WI38 (cell line): Measurements from ENCODE around the gene MPZL2.

Source experiments
- H3K4me3 ChIP-seq: 2 replicates; pipeline ENCODE4 v1.5.1; 2011; ENCODE audit warnings: low read depth, mild to moderate bottlenecking, control low read depth, low read length
- CTCF ChIP-seq: IDR thresholded peaks from 2 replicates; pipeline ENCODE4 v1.5.1; 2012; ENCODE audit warnings: low read depth, mild to moderate bottlenecking, control low read depth, low read length

Gene MPZL2

DNA sequence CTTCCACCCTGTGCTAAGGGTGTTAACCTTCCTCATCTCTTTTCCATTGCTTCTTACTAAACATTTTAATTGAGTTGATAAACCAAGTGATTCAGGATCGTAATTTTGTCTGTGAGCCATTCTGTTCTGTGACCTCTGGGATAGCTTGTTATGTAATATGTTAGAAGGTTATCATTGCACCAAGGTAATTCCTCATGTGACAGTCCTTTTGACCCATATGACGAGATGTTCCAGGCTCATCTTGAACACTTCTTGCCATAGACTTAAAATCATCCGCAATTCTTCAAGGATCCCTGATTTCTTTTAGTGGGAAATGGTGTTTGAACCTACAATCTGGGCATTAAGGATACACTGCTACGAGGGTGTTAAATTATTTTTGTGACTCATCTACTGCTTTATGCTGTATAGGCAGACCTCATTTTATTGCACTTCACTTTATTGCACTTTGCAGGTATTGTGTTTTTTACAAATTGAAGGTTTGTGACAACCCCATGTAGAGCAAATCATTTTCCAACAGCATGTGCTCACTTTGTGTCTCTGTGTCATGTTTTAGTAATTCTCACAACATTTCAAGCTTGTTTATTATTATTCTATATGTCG is 19.0 kb upstream of the MPZL2 start:
- no peak for TF ChIP-seq CTCF
- no peak overlapping the region for H3K4me3 ChIP-seq

- no peak overlapping the region for H3K4me3 ChIP-seq
- no peak for TF ChIP-seq CTCF
Observed at GRCh38 chr11:118282606-118283005, 18.5 kb upstream of the MPZL2 start.

- H3K4me3 ChIP-seq = no peak overlapping the region
- TF ChIP-seq CTCF = no peak
Observed at GRCh38 chr11:118281284-118281683, 17.2 kb upstream of the MPZL2 start.

DNA sequence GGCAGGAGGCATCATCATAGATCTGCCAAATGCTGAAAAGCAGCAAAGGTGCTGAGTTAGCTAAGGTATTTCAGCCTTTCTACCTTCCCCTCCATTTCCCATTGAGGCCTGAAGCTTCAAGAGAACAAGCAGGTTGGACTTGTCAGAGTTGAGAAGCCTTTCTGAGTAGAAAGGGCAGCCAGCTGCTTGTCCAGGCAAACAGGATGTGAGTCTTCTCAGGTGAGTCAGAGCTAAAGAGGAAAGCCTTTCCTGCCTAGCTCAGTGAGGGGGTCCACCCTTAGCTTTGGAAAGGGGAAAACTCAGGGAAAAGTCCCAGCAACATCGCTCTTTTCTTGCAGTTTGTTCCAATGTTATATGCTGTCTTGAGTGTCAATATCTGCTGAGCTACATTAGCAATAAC is 13.2 kb upstream of the MPZL2 start:
- TF ChIP-seq CTCF = no peak
- H3K4me3 ChIP-seq = no peak overlapping the region

- TF ChIP-seq CTCF = no peak
- H3K4me3 ChIP-seq = no peak overlapping the region
Observed at GRCh38 chr11:118276422-118276821, 12.3 kb upstream of the MPZL2 start.

DNA sequence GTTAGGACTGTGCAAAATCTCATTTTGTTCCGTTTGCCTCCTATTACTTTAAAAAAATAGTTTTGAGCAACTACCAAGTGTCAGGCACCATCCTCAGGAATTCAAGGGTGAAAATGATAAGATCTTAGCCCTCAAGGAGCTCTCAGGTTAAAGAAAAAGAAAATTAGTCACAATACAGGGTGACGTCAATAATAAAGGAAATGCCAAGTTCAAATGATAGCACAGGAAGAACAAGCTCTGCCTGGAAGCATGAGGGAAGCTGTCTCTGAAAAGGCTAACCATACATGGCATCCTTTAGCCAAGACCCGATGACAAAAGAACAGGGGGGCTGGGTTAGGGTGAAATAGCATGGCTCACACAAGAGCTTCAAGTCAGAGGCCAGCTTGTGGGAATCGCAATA is 11.1 kb upstream of the MPZL2 start:
- no peak overlapping the region for H3K4me3 ChIP-seq
- TF ChIP-seq CTCF = no peak

GRCh38 chr11:118274186-118274585 is 10.1 kb upstream of the MPZL2 start:
- H3K4me3 ChIP-seq = no peak overlapping the region
- TF ChIP-seq CTCF = no peak
